ENCODE data around the gene ZNF496. TPM values are rescaled to one million over a fixed set of nuclear protein-coding genes. Genes with fewer than 3 reads are reported as not detected.

The ZNF496 gene
- total RNA-seq, 1 experiment from 2014 or later = 28.0 TPM

GRCh38 chr1:247328311-247328710 lies 3.4 kb downstream of the ZNF496 start:
- DNase-seq (ENCODE audit: low read depth) = no peak

GRCh38 chr1:247326411-247327130 lies 5.1 kb downstream of the ZNF496 start:
- DNase-seq (ENCODE audit: low read depth) = no peak

GRCh38 chr1:247324923-247325322 lies 6.7 kb downstream of the ZNF496 start:
- no peak for DNase-seq (ENCODE audit: low read depth)

GRCh38 chr1:247324204-247324787 lies 7.4 kb downstream of the ZNF496 start:
- no peak for DNase-seq (ENCODE audit: low read depth)

GRCh38 chr1:247322849-247323586 lies 8.6 kb downstream of the ZNF496 start:
- no peak for DNase-seq (ENCODE audit: low read depth)

- DNase-seq (ENCODE audit: low read depth) = no peak
These were observed 9.2 kb downstream of the ZNF496 start for GRCh38 chr1:247322442-247322841.

GRCh38 chr1:247317702-247318101 lies 14.0 kb downstream of the ZNF496 start:
- DNase-seq (ENCODE audit: low read depth) = no peak

GRCh38 chr1:247316590-247317197 lies 15.0 kb downstream of the ZNF496 start:
- no peak for DNase-seq (ENCODE audit: low read depth)

- no peak for DNase-seq (ENCODE audit: low read depth)
These were observed 27.6 kb downstream of the ZNF496 start for GRCh38 chr1:247304031-247304430.

- DNase-seq (ENCODE audit: low read depth) = no peak
These were observed 28.5 kb downstream of the ZNF496 start for GRCh38 chr1:247303216-247303615.

GRCh38 chr1:247301176-247301540 lies 30.5 kb downstream of the ZNF496 start:
- DNase-seq (ENCODE audit: low read depth) = no peak

- DNase-seq (ENCODE audit: low read depth) = no peak
These were observed 31.0 kb downstream of the ZNF496 start for GRCh38 chr1:247300491-247301175.

GRCh38 chr1:247299723-247300381 lies 31.8 kb downstream of the ZNF496 start:
- no peak for DNase-seq (ENCODE audit: low read depth)

GRCh38 chr1:247298701-247299100 lies 33.0 kb downstream of the ZNF496 start:
- DNase-seq (ENCODE audit: low read depth) = no peak

GRCh38 chr1:247298124-247298481 lies 33.6 kb downstream of the ZNF496 start:
- DNase-seq (ENCODE audit: low read depth) = no peak

GRCh38 chr1:247297263-247298123 lies 34.2 kb downstream of the ZNF496 start:
- no peak for DNase-seq (ENCODE audit: low read depth)

- no peak for DNase-seq (ENCODE audit: low read depth)
These were observed 35.0 kb downstream of the ZNF496 start for GRCh38 chr1:247296599-247297180.

- DNase-seq (ENCODE audit: low read depth) = no peak
These were observed 35.9 kb downstream of the ZNF496 start for GRCh38 chr1:247295746-247296145.

GRCh38 chr1:247295274-247295684 lies 36.4 kb downstream of the ZNF496 start:
- peak; percentile 75 for DNase-seq (ENCODE audit: low read depth)

GRCh38 chr1:247294282-247294681 lies 37.4 kb downstream of the ZNF496 start:
- peak; percentile 88 for DNase-seq (ENCODE audit: low read depth)
